IMR-90 (cell line): ENCODE results near the gene TTLL11. TPM values are rescaled to one million over a fixed set of nuclear protein-coding genes. Genes with fewer than 3 reads are reported as not detected.

Source experiments
- ATAC-seq: fragments of 200-7000 bp; cut with Tn5 transposase; 2 replicates; pipeline ENCODE4 v1.9.1; 2020; ENCODE audit warnings: low read depth, mild to moderate bottlenecking, moderate library complexity
- BruUV-seq: library from RNA; stranded (reverse); fragments of 400-500 nt; replicated peaks from 2 replicates; lab custom pipeline; 2021; lab: Mats Ljungman, UMichigan
- CTCF ChIA-PET: fragments of 300-600 bp; formaldehyde crosslinking; extraction: SDS; loops from one replicate; lab custom pipeline; 2021; ENCODE audit warnings: antibody characterized with exemption; lab: Yijun Ruan, JAX
- POLR2A ChIA-PET: fragments of 300-600 bp; sonication (Branson Sonifier 250); formaldehyde crosslinking; loops from one replicate; lab custom pipeline; 2022; ENCODE audit warnings: antibody characterized with exemption; ENCODE audit not compliant: unreplicated experiment; lab: Charles Lee
- DNase-seq: peaks from one replicate; pipeline ENCODE4 v3.0.0; 2013
- H2AFZ ChIP-seq: replicated peaks from 2 replicates; pipeline ENCODE3; 2013; ENCODE audit warnings: low read length, mild to moderate bottlenecking; ENCODE audit not compliant: poor library complexity
- H2AK5ac ChIP-seq: 2 replicates; pipeline ENCODE4 v1.6.1; 2013; ENCODE audit warnings: low read depth, low read length, inconsistent platforms
- H2AK9ac ChIP-seq: replicated peaks from 2 replicates; pipeline ENCODE3; 2013; ENCODE audit warnings: mild to moderate bottlenecking, low read depth, low read length, moderate library complexity; ENCODE audit not compliant: poor library complexity
- H2BK120ac ChIP-seq: 2 replicates; pipeline ENCODE4 v1.6.1; 2013; ENCODE audit warnings: low read depth, low read length, inconsistent platforms
- H2BK15ac ChIP-seq: 3 replicates; pipeline ENCODE4 v1.6.1; 2013; ENCODE audit warnings: low read depth, low read length, inconsistent platforms
- H2BK20ac ChIP-seq: 2 replicates; pipeline ENCODE4 v1.6.1; 2013; ENCODE audit warnings: low read depth, mild to moderate bottlenecking, inconsistent platforms, low read length, moderate library complexity
- H2BK5ac ChIP-seq: 2 replicates; pipeline ENCODE4 v1.6.1; 2013; ENCODE audit warnings: mild to moderate bottlenecking, low read depth, low read length, inconsistent platforms; ENCODE audit not compliant: poor library complexity, severe bottlenecking
- H3K14ac ChIP-seq: replicated peaks from 2 replicates; pipeline ENCODE4 v1.6.1; 2013; ENCODE audit warnings: low read depth, low read length, inconsistent platforms
- H3K18ac ChIP-seq: 2 replicates; pipeline ENCODE4 v1.6.1; 2013; ENCODE audit warnings: low read depth, low read length, control low read depth
- H3K23ac ChIP-seq: 2 replicates; pipeline ENCODE4 v1.6.1; 2013; ENCODE audit warnings: low read depth, low read length, inconsistent platforms
- H3K27ac ChIP-seq: 2 replicates; pipeline ENCODE4 v1.5.1; 2013; ENCODE audit warnings: mild to moderate bottlenecking, control low read depth, low read length; ENCODE audit not compliant: insufficient read depth
- H3K27me3 ChIP-seq: 2 replicates; pipeline ENCODE4 v1.6.1; 2013; ENCODE audit warnings: low read length; ENCODE audit not compliant: control insufficient read depth, insufficient read depth
- H3K36me3 ChIP-seq: 2 replicates; pipeline ENCODE4 v1.6.1; 2013; ENCODE audit warnings: low read length, mixed read lengths; ENCODE audit not compliant: control insufficient read depth, insufficient read depth
- H3K4ac ChIP-seq: 2 replicates; pipeline ENCODE4 v1.6.1; 2013; ENCODE audit warnings: low read depth, low read length, inconsistent platforms
- H3K4me1 ChIP-seq: 2 replicates; pipeline ENCODE4 v1.6.1; 2013; ENCODE audit warnings: low read length, mixed read lengths; ENCODE audit not compliant: control insufficient read depth, insufficient read depth
- H3K4me2 ChIP-seq: 2 replicates; pipeline ENCODE4 v1.6.1; 2013; ENCODE audit warnings: low read depth, mild to moderate bottlenecking, control low read depth, low read length, moderate library complexity
- H3K4me3 ChIP-seq: 2 replicates; pipeline ENCODE4 v1.5.1; 2013; ENCODE audit warnings: low read depth, mild to moderate bottlenecking, control low read depth, low read length, moderate library complexity; ENCODE audit not compliant: insufficient read depth
- H3K56ac ChIP-seq: 2 replicates; pipeline ENCODE4 v1.6.1; 2013; ENCODE audit warnings: low read length, inconsistent platforms; ENCODE audit not compliant: insufficient read depth; ENCODE audit errors: extremely low read depth
- H3K79me1 ChIP-seq, 2 experiments: 2 replicates each; pipeline ENCODE4 v1.6.1; 2013; ENCODE audit warnings: low read length in 2 of 2, inconsistent platforms in 1 of 2, low read depth in 1 of 2
- H3K9ac ChIP-seq: 2 replicates; pipeline ENCODE4 v1.6.1; 2013; ENCODE audit warnings: low read depth, low read length, control low read depth
- H3K9me1 ChIP-seq: 2 replicates; pipeline ENCODE4 v1.6.1; 2013; ENCODE audit warnings: low read length, inconsistent platforms; ENCODE audit not compliant: insufficient read depth
- H3K9me3 ChIP-seq: 2 replicates; pipeline ENCODE4 v1.6.1; 2013; ENCODE audit warnings: low read length; ENCODE audit not compliant: control insufficient read depth, insufficient read depth
- H4K20me1 ChIP-seq: 2 replicates; pipeline ENCODE4 v1.6.1; 2013; ENCODE audit warnings: low read length, inconsistent platforms; ENCODE audit not compliant: insufficient read depth
- H4K5ac ChIP-seq: 2 replicates; pipeline ENCODE4 v1.6.1; 2013; ENCODE audit warnings: mild to moderate bottlenecking, low read depth, low read length, control low read depth
- H4K8ac ChIP-seq, 2 experiments: 2 replicates each; pipeline ENCODE4 v1.6.1; 2013; ENCODE audit warnings: low read depth in 2 of 2, low read length in 2 of 2, control low read depth in 1 of 2, inconsistent platforms in 1 of 2
- H4K91ac ChIP-seq: 2 replicates; pipeline ENCODE4 v1.6.1; 2013; ENCODE audit warnings: low read depth, low read length, inconsistent platforms; ENCODE audit not compliant: insufficient read depth
- ELK1 ChIP-seq: fragments of 150-350 bp; IDR thresholded peaks from 2 replicates; pipeline ENCODE4 v1.6.1; 2016; ENCODE audit warnings: low read depth, mild to moderate bottlenecking, low read length, moderate library complexity, borderline replicate concordance
- FOS ChIP-seq: fragments of 150-350 bp; IDR thresholded peaks from 2 replicates; pipeline ENCODE4 v1.6.1; 2016; ENCODE audit warnings: low read depth, low read length
- MAFK ChIP-seq: IDR thresholded peaks from 2 replicates; pipeline ENCODE4 v1.6.1; 2012; ENCODE audit warnings: low read depth, low read length, improper control_type of control experiment
- MXI1 ChIP-seq: IDR thresholded peaks from 2 replicates; pipeline ENCODE4 v1.6.1; 2012; ENCODE audit warnings: low read depth, mild to moderate bottlenecking, low read length, moderate library complexity, borderline replicate concordance
- POLR2A ChIP-seq: IDR thresholded peaks from 2 replicates; pipeline ENCODE4 v1.6.1; 2012; ENCODE audit warnings: mild to moderate bottlenecking, low read depth, low read length
- RCOR1 ChIP-seq: IDR thresholded peaks from 2 replicates; pipeline ENCODE4 v1.6.1; 2012; ENCODE audit warnings: mild to moderate bottlenecking, low read length, improper control_type of control experiment; ENCODE audit not compliant: insufficient replicate concordance
- RFX5 ChIP-seq: IDR thresholded peaks from 2 replicates; pipeline ENCODE4 v1.8.0; 2012; ENCODE audit warnings: low read depth, mild to moderate bottlenecking, low read length, moderate library complexity
- USF2 ChIP-seq: fragments of 150-350 bp; IDR thresholded peaks from 2 replicates; pipeline ENCODE4 v1.6.1; 2017; ENCODE audit warnings: mild to moderate bottlenecking, antibody characterized with exemption, low read length, low read depth
- WGBS, 2 experiments: methylation state at CpG; one replicate each; pipeline versions ENCODE4 v1.1.5 to v1.1.7; 2013; ENCODE audit warnings: missing lambda C conversion rate in 2 of 2; ENCODE audit not compliant: insufficient read length in 1 of 2; ENCODE audit errors: extremely low coverage in 2 of 2; 5-methylcytosine and 5-hydroxymethylcytosine counted together
- dilution Hi-C: fragments of 300-500 bp; cut with HindIII; formaldehyde crosslinking; loops from one replicate; pipeline ENCODE4 v1.14.3; 2018; ENCODE audit warnings: low sequenced_read_pairs; ENCODE audit not compliant: unreplicated experiment
- in situ Hi-C: fragments of 300-500 bp; cut with MboI; formaldehyde crosslinking; loops from 3 replicates; pipeline ENCODE4 v1.14.3; 2019; ENCODE audit warnings: low sequenced_read_pairs, inconsistent platforms, mixed read lengths
- intact Hi-C: fragments of 100-400 bp; cut with micrococcal nuclease; formaldehyde crosslinking; loops from 2 replicates; pipeline ENCODE4 v1.10.0; 2022
- polyA plus RNA-seq, 3 experiments: library from polyadenylated mRNA; depleted of rRNA; stranded (reverse); fragments of >200 nt; gene quantifications; 2 replicates each; pipeline ENCODE4 v1.2.3, GENCODE V29; 2012; ENCODE audit warnings: low replicate concordance in 1 of 3
- total RNA-seq: library from RNA; depleted of rRNA; stranded (reverse); fragments of >200 nt; gene quantifications from 2 replicates; pipeline ENCODE4 v1.2.3, GENCODE V29; 2012

Gene TTLL11
- total and polyA plus RNA-seq, 2 of the 4 experiments (the other 2 are of a cell fraction), result 2.0 to 4.6 TPM

GRCh38 chr9:121776739-121777637, 316.1 kb downstream of the TTLL11 start:
- ChIA-PET POLR2A (no interaction called here), CTCF (no interaction called here)
- intact Hi-C loops, result no loop called here
- no peak overlapping the region for H4K8ac ChIP-seq
- TF ChIP-seq ELK1 (no peak), MAFK (no peak), RCOR1 (no peak), USF2 (no peak), FOS (no peak), RFX5 (no peak), POLR2A (no peak), MXI1 (no peak)
- no peak overlapping the region for H3K14ac ChIP-seq
- no peak overlapping the region for H2BK15ac ChIP-seq
- H3K23ac ChIP-seq, result no peak overlapping the region
- H2AFZ ChIP-seq, result no peak overlapping the region
- DNase-seq (no peak), ATAC-seq (no peak)
- H3K56ac ChIP-seq, result no peak overlapping the region
- no peaks in the 10 kb centered on the region for H3K4me1 ChIP-seq
- BruUV-seq, result no TSS peak
- H3K27ac ChIP-seq, result no peak overlapping the region
- H2AK9ac ChIP-seq, result no peak overlapping the region
- H4K20me1 ChIP-seq, result no peaks in the 10 kb centered on the region; the same call in 1 of the 2 replicates
- H2BK120ac ChIP-seq, result no peak overlapping the region
- H4K5ac ChIP-seq, result no peak overlapping the region
- H2BK20ac ChIP-seq, result no peak overlapping the region
- H3K9me1 ChIP-seq, result no peaks in the 10 kb centered on the region
- WGBS, 2 experiments, result 100% methylated on average over 3 of the region's 8 CpGs; no CpG with 5 or more reads in 1 of the 2 experiments
- H3K9ac ChIP-seq, result no peak overlapping the region
- dilution Hi-C loops, result no loop called here
- H3K4me2 ChIP-seq, result no peak overlapping the region
- H4K91ac ChIP-seq, result no peak overlapping the region
- peaks cover 0 to 11% of the 10 kb centered on the region in 2 experiments; a peak in 1 of 4 replicates for H3K79me1 ChIP-seq
- H3K4ac ChIP-seq, result no peak overlapping the region
- in situ Hi-C loops, result no loop called here
- no peaks in the 10 kb centered on the region for H3K27me3 ChIP-seq
- 0 out of 2 replicates have a peak, but pooled peaks cover 3% of the 10 kb centered on the region for H3K9me3 ChIP-seq
- no peak overlapping the region for H3K4me3 ChIP-seq
- peaks cover 69% of the 10 kb centered on the region for H3K36me3 ChIP-seq
- no peak overlapping the region for H3K18ac ChIP-seq
- no peak overlapping the region for H2BK5ac ChIP-seq
- H2AK5ac ChIP-seq, result no peak overlapping the region
